Lung microvascular endothelial cell (primary cell): Measurements from ENCODE around the gene DNAJC2. TPM values are rescaled to one million over a fixed set of nuclear protein-coding genes. Genes with fewer than 3 reads are reported as not detected.
A peak's percentile ranks its signal among the peaks of the same experiment; 100 is the strongest.

Source experiments
- DNase-seq, 2 donors: peaks; one replicate each; pipeline versions ENCODE4 v3.0.0 to v3.0.0-alpha.2; 2010; ENCODE audit warnings: low read depth in 2 of 2
- total RNA-seq: library from RNA; depleted of rRNA; stranded (reverse); fragments of >200 nt; gene quantifications from 2 replicates; pipeline ENCODE4 v1.2.1, GENCODE V29; 2014

Gene DNAJC2
- total RNA-seq, result 9.6 and 9.7 TPM in 2 replicates

GRCh38 chr7:103344453-103345149 is at the start of gene DNAJC2:
Gene DNAJC2 (minus strand): TSS chr7:103344767. CDS start chr7:103344622, 145 bp downstream.
- peak; percentile 92 to 94 for DNase-seq

- DNase-seq, result no peak
Observed at GRCh38 chr7:103391976-103392375, 47.4 kb upstream of the DNAJC2 start.

- DNase-seq, result no peak
Observed at GRCh38 chr7:103391150-103391549, 46.6 kb upstream of the DNAJC2 start.

DNA sequence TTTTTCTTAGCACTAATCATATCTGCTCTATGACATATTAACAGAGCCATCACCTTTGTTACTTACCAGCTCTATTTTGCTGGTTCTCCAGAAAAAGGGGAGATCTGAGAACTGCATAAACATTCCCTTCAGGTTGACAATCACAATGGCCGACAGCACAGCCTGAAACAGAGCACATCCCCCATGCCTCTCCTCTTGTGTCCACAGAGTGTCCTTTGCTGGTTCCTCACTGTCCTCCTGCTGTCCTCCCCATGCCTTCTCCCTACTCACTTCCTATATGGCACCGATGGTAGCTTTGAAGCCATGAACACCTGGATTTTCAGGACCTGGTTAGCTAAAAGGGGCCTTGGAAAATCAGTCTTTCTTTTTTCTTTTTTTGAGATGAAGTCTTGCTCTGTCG is 44.7 kb upstream of the DNAJC2 start:
- no peak for DNase-seq

GRCh38 chr7:103388469-103389140 is 44.0 kb upstream of the DNAJC2 start:
- peak in 1 of 2 donors; percentile 62 for DNase-seq

DNA sequence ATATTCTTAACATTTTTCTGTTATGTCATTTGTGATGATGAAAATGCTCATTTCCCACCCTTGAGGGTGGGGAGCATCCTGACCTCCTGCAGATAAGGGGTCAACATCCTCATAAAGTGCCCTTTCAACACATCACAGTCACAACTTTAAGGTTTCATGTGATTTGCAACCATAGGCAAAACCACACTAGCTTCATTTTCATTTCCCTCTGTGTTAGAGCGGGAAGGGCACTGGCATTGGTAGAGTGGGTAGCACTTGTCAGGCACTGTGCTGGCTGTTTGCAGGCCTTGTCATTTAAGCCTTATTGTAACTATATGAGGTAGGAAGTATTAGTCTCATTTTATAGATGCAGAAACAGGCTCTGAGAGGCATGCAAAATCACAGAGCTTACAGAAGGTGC is 42.7 kb upstream of the DNAJC2 start:
- no peak for DNase-seq

- no peak for DNase-seq
Observed at GRCh38 chr7:103382032-103382402, 37.5 kb upstream of the DNAJC2 start.

DNA sequence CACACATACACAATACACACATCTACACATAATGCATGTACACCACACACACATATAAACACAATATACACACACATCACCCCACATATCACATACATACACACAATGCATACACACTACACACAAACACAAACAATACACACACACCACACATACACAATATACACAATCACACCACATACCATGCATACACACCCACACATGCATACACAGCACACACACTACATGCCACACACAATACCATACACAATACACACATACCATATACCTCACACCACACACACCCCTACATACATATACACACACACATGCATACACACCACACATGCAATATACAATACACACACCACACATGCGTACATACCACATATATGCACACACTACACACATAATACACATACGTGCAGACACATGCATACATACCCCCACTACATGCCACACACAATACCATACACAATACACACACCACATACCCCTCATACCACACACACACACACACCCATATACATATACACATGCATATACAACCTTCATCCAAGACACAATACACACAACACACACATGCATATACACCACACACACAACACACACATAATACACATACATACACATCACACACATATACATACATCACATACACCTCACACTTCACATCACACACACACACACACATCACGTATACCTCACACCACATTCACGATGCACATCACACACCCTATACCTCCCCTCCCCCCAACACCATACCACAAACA is 36.9 kb upstream of the DNAJC2 start:
- no peak for DNase-seq

- DNase-seq, result no peak
Observed at GRCh38 chr7:103380395-103381191, 36.0 kb upstream of the DNAJC2 start.

GRCh38 chr7:103379270-103379975 is 34.9 kb upstream of the DNAJC2 start:
- no peak for DNase-seq

- no peak for DNase-seq
Observed at GRCh38 chr7:103373866-103374643, 29.5 kb upstream of the DNAJC2 start.

- DNase-seq, result no peak
Observed at GRCh38 chr7:103369432-103369831, 24.9 kb upstream of the DNAJC2 start.

- no peak for DNase-seq
Observed at GRCh38 chr7:103349805-103350204, 5.2 kb upstream of the DNAJC2 start.

DNA sequence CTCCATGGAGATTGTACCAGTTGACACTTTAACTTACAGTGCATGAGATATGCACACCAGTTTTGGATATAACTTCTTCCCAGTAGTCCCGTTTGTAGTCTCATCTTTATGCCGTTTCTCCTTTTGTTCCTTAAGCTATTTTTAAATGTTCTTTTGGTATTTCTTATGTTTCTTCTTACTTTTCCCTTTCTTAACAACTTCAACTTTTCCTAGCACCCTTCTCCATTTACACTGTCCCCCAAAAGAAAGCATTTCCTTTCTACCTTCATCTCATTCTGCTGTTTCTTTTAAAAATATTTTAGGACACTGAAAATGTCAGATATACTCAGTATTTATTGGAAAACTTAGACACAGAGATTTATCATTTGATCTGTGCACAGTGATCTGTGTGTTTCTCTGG is 4.4 kb upstream of the DNAJC2 start:
- no peak for DNase-seq

DNA sequence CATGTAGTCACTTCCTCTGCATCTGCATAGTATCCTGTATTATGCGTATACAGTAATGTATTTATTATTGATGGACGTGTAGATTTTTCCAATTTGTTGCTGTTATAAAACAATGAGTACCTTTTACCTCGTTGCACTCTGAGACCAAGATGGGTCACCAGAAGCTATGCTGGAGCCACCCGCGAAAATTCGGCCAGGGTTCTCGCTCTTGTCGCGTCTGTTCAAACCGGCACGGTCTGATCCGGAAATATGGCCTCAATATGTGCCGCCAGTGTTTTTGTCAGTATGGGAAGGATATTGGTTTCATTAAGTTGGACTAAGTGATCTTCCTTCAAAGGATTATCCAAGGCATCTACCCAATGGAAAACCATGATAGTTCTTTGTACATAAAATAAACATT is 3.9 kb upstream of the DNAJC2 start:
- peak in 1 of 2 donors; percentile 17 for DNase-seq

GRCh38 chr7:103347507-103348267 is 3.1 kb upstream of the DNAJC2 start, which contains the start of gene PSMC2:
Gene PSMC2 (plus strand): TSS chr7:103347643. CDS start chr7:103347712, 69 bp downstream.
- DNase-seq, result peak; percentile 88 to 91

DNA sequence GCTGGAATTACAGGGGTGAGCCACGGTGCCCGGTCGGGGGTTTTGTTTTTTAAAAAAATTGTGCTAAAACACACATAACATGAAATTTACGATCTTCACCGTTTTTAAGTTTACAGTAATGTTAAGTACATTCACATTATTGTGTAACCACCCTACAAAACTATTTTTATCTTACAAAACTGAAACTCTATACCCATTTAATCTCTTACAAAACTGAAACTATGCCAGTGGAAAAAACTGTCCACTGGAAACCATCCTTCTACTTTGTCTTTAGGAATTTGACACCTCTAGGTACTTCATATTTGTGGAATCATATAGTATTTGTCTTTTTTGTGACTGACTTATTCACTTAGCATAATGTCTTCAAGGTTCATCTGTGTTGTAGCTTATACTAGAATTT is 1.8 kb upstream of the DNAJC2 start:
- DNase-seq, result no peak

DNA sequence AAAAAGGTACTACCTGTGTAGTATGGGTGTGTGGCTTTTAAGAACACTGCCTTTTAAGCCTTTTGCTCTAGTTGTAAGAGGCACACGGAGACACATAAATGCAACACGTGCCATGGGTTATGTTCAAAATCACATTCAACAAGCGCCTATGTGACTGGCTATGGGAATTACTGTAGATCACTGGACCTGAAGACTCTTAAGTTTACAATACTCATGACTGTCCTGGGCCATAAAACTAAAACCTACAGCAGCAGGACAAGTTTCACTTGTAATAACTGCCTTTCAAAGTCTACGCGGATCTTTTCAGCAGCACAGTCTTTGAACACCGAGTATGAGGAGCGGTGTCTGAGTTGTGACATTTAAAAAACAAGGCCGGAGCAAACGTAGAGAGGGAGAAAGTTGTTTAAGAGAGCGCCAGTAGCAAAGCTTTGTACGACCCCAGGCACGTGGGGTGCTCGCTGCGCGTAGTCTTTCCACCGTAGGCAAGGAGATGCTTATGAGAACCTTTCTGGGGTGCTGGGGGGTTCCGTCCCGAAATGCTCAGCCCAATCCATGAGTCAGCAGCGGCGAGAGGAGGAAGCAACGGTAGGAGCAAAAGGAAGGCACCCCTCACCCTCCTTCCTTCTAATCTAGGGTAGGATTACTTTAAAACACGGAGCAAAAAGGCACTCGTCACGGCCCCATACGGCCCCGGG is 662 bp downstream of the DNAJC2 start:
- DNase-seq, result peak; percentile 48 to 56

DNA sequence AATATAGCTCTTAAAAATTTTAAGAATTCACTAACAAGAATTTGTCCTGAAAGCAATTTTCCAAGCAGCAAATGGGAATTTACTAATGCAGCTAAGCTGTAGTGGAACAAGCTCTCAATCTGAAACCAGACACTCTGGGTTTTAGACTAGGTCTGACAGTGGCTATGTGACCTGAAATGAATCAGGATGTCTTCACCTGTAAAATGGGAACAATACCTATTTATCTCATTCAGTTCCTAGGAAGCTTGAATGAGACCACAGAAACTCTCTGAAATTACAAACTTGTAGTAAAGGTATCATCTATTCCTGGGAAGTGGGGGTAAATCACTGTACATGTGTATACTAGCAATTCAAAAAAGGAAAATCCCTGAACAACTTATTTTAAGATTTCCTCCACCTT is 1.2 kb downstream of the DNAJC2 start:
- DNase-seq, result peak in 1 of 2 donors; percentile 7
